HCT116 (cell line): ENCODE measurements around the gene CDCP2. TPM values are rescaled to one million over a fixed set of nuclear protein-coding genes. Genes with fewer than 3 reads are reported as not detected.
A peak's percentile ranks its signal among the peaks of the same experiment; 100 is the strongest.

ENCODE experiments used
- ATAC-seq: fragments of 200-7000 bp; cut with Tn5 transposase; 2 replicates; pipeline ENCODE4 v1.9.1; 2020; ENCODE audit warnings: mild to moderate bottlenecking, moderate library complexity
- BruUV-seq: library from RNA; stranded (reverse); fragments of 400-500 nt; replicated peaks from 2 replicates; lab custom pipeline; 2021; lab: Mats Ljungman, UMichigan
- CTCF ChIA-PET: fragments of 300-600 bp; sonication (Branson Sonifier 250); formaldehyde crosslinking; loops from one replicate; lab custom pipeline; 2021; ENCODE audit warnings: antibody characterized with exemption; lab: Charles Lee
- POLR2A ChIA-PET: fragments of 300-600, 350-600 bp; sonication (Branson Sonifier 250); formaldehyde crosslinking; loops from one replicate; lab custom pipeline; 2021; ENCODE audit warnings: antibody characterized with exemption; lab: Charles Lee
- RAD21 ChIA-PET, 2 experiments: fragments of 300-600 bp; sonication (Branson Sonifier 250); formaldehyde crosslinking; loops; one replicate each; lab custom pipeline; 2023; ENCODE audit warnings: low total read pairs in 2 of 2; ENCODE audit not compliant: uncharacterized antibody in 2 of 2, unreplicated experiment in 2 of 2, low non-redundant PET in 1 of 2; lab: Charles Lee
- DNase-seq: peaks from one replicate; pipeline ENCODE4 v3.0.0-alpha.2; 2010; ENCODE audit warnings: low read depth, low spot score
- H2AFZ ChIP-seq: fragments of 200-600 bp; shearing (Covaris generic), sonication (generic); 2 replicates; pipeline ENCODE4 v1.6.1; 2017; ENCODE audit warnings: low read depth, mixed run types, mixed read lengths, antibody characterized with exemption, low read length; ENCODE audit not compliant: poor library complexity, severe bottlenecking
- H3K27ac ChIP-seq: 2 replicates; pipeline ENCODE4 v1.5.1; 2012; ENCODE audit warnings: low read depth, low read length
- H3K27me3 ChIP-seq: fragments of 200-600 bp; sonication (generic); 2 replicates; pipeline ENCODE4 v1.6.1; 2016; ENCODE audit warnings: mixed run types, low read length, mixed read lengths; ENCODE audit not compliant: insufficient read depth
- H3K36me3 ChIP-seq, 2 experiments: fragments of 200-500 bp in 1 of 2; fragments of 200-600 bp in 1 of 2; sonication (Bioruptor generic) in 1 of 2; sonication (generic) in 1 of 2; 2 replicates each; pipeline versions ENCODE4 v1.5.1 to v1.6.1; 2014 to 2016; ENCODE audit warnings: low read length in 2 of 2, inconsistent platforms in 1 of 2, mixed read lengths in 1 of 2, mixed run types in 1 of 2; ENCODE audit not compliant: insufficient read depth in 2 of 2, control insufficient read depth in 1 of 2
- H3K4me1 ChIP-seq, 2 experiments: fragments of 200-600 bp in 1 of 2; sonication (generic) in 1 of 2; 2 replicates each; pipeline versions ENCODE4 v1.5.1 to v1.6.1; 2012 to 2017; ENCODE audit warnings: low read length in 2 of 2, inconsistent platforms in 1 of 2, mild to moderate bottlenecking in 1 of 2, mixed read lengths in 1 of 2, mixed run types in 1 of 2, moderate library complexity in 1 of 2; ENCODE audit not compliant: insufficient read depth in 2 of 2, control insufficient read depth in 1 of 2
- H3K4me2 ChIP-seq: fragments of 200-600 bp; sonication (generic); 2 replicates; pipeline ENCODE4 v1.6.1; 2017; ENCODE audit warnings: mixed run types, low read length, mixed read lengths
- H3K4me3 ChIP-seq, 2 experiments: fragments of 200-600 bp in 1 of 2; sonication (generic) in 1 of 2; replicated peaks in 1 of 2; 2 replicates each; pipeline ENCODE4 v1.5.1; 2011 to 2016; ENCODE audit warnings: low read length in 2 of 2, control low read depth in 1 of 2, low read depth in 1 of 2, mild to moderate bottlenecking in 1 of 2, mixed read lengths in 1 of 2, mixed run types in 1 of 2
- H3K79me2 ChIP-seq: fragments of 200-600 bp; sonication (generic); 2 replicates; pipeline ENCODE4 v1.6.1; 2017; ENCODE audit warnings: mild to moderate bottlenecking, mixed run types, low read length, moderate library complexity, mixed read lengths; ENCODE audit not compliant: insufficient read depth
- H3K9ac ChIP-seq: fragments of 200-600 bp; sonication (generic); 2 replicates; pipeline ENCODE4 v1.6.1; 2016; ENCODE audit warnings: low read length, mixed read lengths
- H3K9me2 ChIP-seq: fragments of 200-600 bp; sonication (generic), shearing (Covaris generic); 2 replicates; pipeline ENCODE4 v1.6.1; 2017; ENCODE audit warnings: mixed run types, mild to moderate bottlenecking, moderate library complexity; ENCODE audit not compliant: insufficient read depth
- H3K9me3 ChIP-seq, 2 experiments: fragments of 200-500 bp in 1 of 2; fragments of 200-600 bp in 1 of 2; sonication (Bioruptor generic) in 1 of 2; sonication (generic) in 1 of 2; 2 replicates each; pipeline ENCODE4 v1.6.1; 2014 to 2017; ENCODE audit warnings: low read length in 2 of 2, mixed read lengths in 2 of 2, inconsistent platforms in 1 of 2, low read depth in 1 of 2, mild to moderate bottlenecking in 1 of 2, mixed run types in 1 of 2, moderate library complexity in 1 of 2; ENCODE audit not compliant: control insufficient read depth in 1 of 2, insufficient read depth in 1 of 2
- H4K20me1 ChIP-seq: fragments of 200-600 bp; sonication (generic), shearing (Covaris generic); 2 replicates; pipeline ENCODE4 v1.6.1; 2017; ENCODE audit warnings: mixed run types, mild to moderate bottlenecking, moderate library complexity; ENCODE audit not compliant: insufficient read depth
- CBX3 ChIP-seq: IDR thresholded peaks from 2 replicates; pipeline ENCODE4 v1.6.1; 2012; ENCODE audit warnings: low read depth
- CEBPB ChIP-seq: IDR thresholded peaks from 2 replicates; pipeline ENCODE4 v1.6.1; 2012; ENCODE audit warnings: low read depth
- CTCF ChIP-seq, 3 experiments: fragments of 200-600 bp in 1 of 3; sonication (generic) in 1 of 3; IDR thresholded peaks in 2 of 3; conservative IDR thresholded peaks in 1 of 3; 2 replicates each; pipeline ENCODE4 v1.5.1; 2012 to 2017; ENCODE audit warnings: low read depth in 2 of 3, low read length in 2 of 3, antibody characterized with exemption in 1 of 3, borderline replicate concordance in 1 of 3, control low read depth in 1 of 3, mild to moderate bottlenecking in 1 of 3, mixed read lengths in 1 of 3, mixed run types in 1 of 3, moderate library complexity in 1 of 3; ENCODE audit not compliant: insufficient read depth in 1 of 3
- EZH2phosphoT487 ChIP-seq: fragments of 200-600 bp; IDR thresholded peaks from 2 replicates; pipeline ENCODE4 v1.6.1; 2018; ENCODE audit warnings: antibody characterized with exemption, borderline replicate concordance
- FOSL1 ChIP-seq: IDR thresholded peaks from 2 replicates; pipeline ENCODE4 v1.6.1; 2012; ENCODE audit warnings: low read depth
- JUND ChIP-seq: IDR thresholded peaks from 2 replicates; pipeline ENCODE4 v1.6.1; 2012
- MAX ChIP-seq: IDR thresholded peaks from 2 replicates; pipeline ENCODE4 v1.6.1; 2012
- POLR2A ChIP-seq: IDR thresholded peaks from 2 replicates; pipeline ENCODE4 v1.7.0; 2011; ENCODE audit warnings: borderline replicate concordance; ENCODE audit not compliant: insufficient read depth, insufficient read length; ENCODE audit errors: extremely low read depth
- POLR2AphosphoS5 ChIP-seq: IDR thresholded peaks from 2 replicates; pipeline ENCODE4 v1.6.1; 2011; ENCODE audit warnings: mild to moderate bottlenecking, low read depth, low read length, moderate library complexity
- RAD21 ChIP-seq: IDR thresholded peaks from 2 replicates; pipeline ENCODE4 v1.6.1; 2012; ENCODE audit warnings: low read depth, mild to moderate bottlenecking
- SIN3A ChIP-seq: IDR thresholded peaks from 2 replicates; pipeline ENCODE4 v1.6.1; 2012; ENCODE audit warnings: low read depth
- SP1 ChIP-seq: IDR thresholded peaks from 2 replicates; pipeline ENCODE4 v1.6.1; 2012; ENCODE audit warnings: low read depth
- SRF ChIP-seq: IDR thresholded peaks from 2 replicates; pipeline ENCODE4 v1.6.1; 2012; ENCODE audit warnings: low read depth
- ZFX ChIP-seq: fragments of 450-650 bp; IDR thresholded peaks from 2 replicates; pipeline ENCODE4 v1.6.1; 2017
- ZNF274 ChIP-seq: fragments of 200-500 bp; sonication (Bioruptor generic); IDR thresholded peaks from 2 replicates; pipeline ENCODE4 v1.6.1; 2014; ENCODE audit warnings: mild to moderate bottlenecking, low read depth, low read length, inconsistent platforms
- intact Hi-C: fragments of 100-400 bp; cut with micrococcal nuclease; formaldehyde crosslinking; loops from 2 replicates; pipeline ENCODE4 v1.10.0; 2022
- total RNA-seq: library from RNA; stranded (reverse); gene quantifications from one replicate; pipeline ENCODE4 v1.2.1, GENCODE V29; 2021; ENCODE audit not compliant: unreplicated experiment

The CDCP2 gene
- total RNA-seq, 1 experiment from 2014 or later = 0.22 TPM

GRCh38 chr1:54120698-54121481 lies 31.9 kb downstream of the CDCP2 start:
- Histone ChIP-seq H3K4me2 (peak overlapping the region; percentile 74), H3K36me3 (no peaks in the 10 kb centered on the region), H4K20me1 (no peaks in the 10 kb centered on the region), H3K9me3 (no peaks in the 10 kb centered on the region), H3K27ac (no peak overlapping the region), H3K27me3 (no peaks in the 10 kb centered on the region), H3K9ac (no peak overlapping the region), H3K4me1 (peaks cover 2 to 28% of the 10 kb centered on the region in 2 experiments; a peak in 3 of 4 replicates), H2AFZ (peak overlapping the region; percentile 98), H3K9me2 (no peaks in the 10 kb centered on the region), H3K79me2 (no peaks in the 10 kb centered on the region), H3K4me3 (peak overlapping the region in 1 of 2 experiments; percentile 46; a peak in 2 of 4 replicates)
- no TSS peak for BruUV-seq
- intact Hi-C loops = loop anchor here (1.0 to 5.0 kb wide), 3 partner anchors 286 to 691 kb away; partner anchors contain the start of gene SSBP3
- no peak for TF ChIP-seq JUND
- TF ChIP-seq SIN3A = no peak
- no peak for TF ChIP-seq POLR2AphosphoS5
- no peak for TF ChIP-seq CEBPB
- no peak for DNase-seq
- ChIA-PET CTCF (interaction anchor here (0.5 to 1.4 kb wide), 6 partner anchors 13 to 369 kb away, joined by 3 to 9 read pairs (median 3); no protein-coding TSS in a partner anchor), POLR2A (no interaction called here), RAD21 (interaction anchor here (0.6 to 1.2 kb wide), 2 partner anchors 192 to 369 kb away, joined by 3 to 4 read pairs; no protein-coding TSS in a partner anchor)
- ATAC-seq = 0 out of 2 replicates have a peak, but pooled peaks have one; percentile 1

GRCh38 chr1:54120018-54120697 lies 32.6 kb downstream of the CDCP2 start:
- no peak overlapping the region for H3K4me3 ChIP-seq
- intact Hi-C loops = loop anchor here (2.0 to 5.0 kb wide), 2 partner anchors 287 to 692 kb away; partner anchors contain the start of gene SSBP3

More at GRCh38 chr1:54120018-54120697, 32.6 kb downstream of the CDCP2 start:
- no peak overlapping the region for H2AFZ ChIP-seq
- POLR2A ChIA-PET = no interaction called here
- no peaks in the 10 kb centered on the region for H3K9me2 ChIP-seq
- no peak overlapping the region for H3K4me2 ChIP-seq
- no peaks in the 10 kb centered on the region for H3K9me3 ChIP-seq
- RAD21 ChIA-PET = no interaction called here
- BruUV-seq = no TSS peak
- no peaks in the 10 kb centered on the region for H3K36me3 ChIP-seq
- no peak for TF ChIP-seq JUND
- TF ChIP-seq EZH2phosphoT487 = no peak
- no peak for TF ChIP-seq CTCF (IDR thresholded peaks at IDR 0.05 in 2 of 3, conservative IDR thresholded peaks at IDR 0.05 in 1 of 3; ENCODE audit: borderline replicate concordance in 1 of 3, insufficient read depth in 1 of 3, low read depth in 2 of 3, low read length in 2 of 3)
- TF ChIP-seq SP1 = no peak
- TF ChIP-seq FOSL1 = no peak
- no peak for TF ChIP-seq ZNF274
- no peak for TF ChIP-seq SIN3A
- TF ChIP-seq POLR2A = no peak
- no peak for TF ChIP-seq RAD21
- TF ChIP-seq CBX3 = no peak
- no peak for TF ChIP-seq ZFX
- TF ChIP-seq SRF = no peak
- no peak for TF ChIP-seq CEBPB
- TF ChIP-seq MAX = no peak
- ATAC-seq (no peak), DNase-seq (no peak)
- CTCF ChIA-PET = no interaction called here
- no peaks in the 10 kb centered on the region for H3K79me2 ChIP-seq
- no peaks in the 10 kb centered on the region for H3K27me3 ChIP-seq
- no peaks in the 10 kb centered on the region for H4K20me1 ChIP-seq
- peaks cover 2 to 28% of the 10 kb centered on the region in 2 experiments; a peak in 3 of 4 replicates for H3K4me1 ChIP-seq
- no peak overlapping the region for H3K9ac ChIP-seq
- no peak overlapping the region for H3K27ac ChIP-seq
